ENCODE data around the gene TMEM232.

TMEM232 gene

DNA sequence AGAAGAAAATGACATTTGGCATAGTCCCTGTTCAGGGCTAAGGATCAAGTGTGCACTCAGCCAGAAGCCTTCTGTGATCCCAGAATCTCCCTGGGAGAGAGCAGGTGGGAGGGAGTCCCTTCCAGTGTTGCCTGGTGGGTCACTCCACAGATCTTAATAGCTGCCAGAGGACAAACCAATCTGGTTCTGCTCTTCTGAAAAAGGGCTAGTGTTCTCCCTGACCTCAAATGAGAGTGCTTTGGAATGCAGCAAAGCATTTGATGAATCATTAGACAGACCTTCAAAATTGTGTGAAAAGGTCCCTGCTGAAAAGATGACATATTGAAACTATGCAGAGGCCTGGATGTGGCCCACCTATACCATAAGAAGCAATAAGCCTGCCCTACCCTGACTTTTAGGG lies 339.7 kb downstream of the TMEM232 start:
- Histone ChIP-seq H3K27me3 (ENCODE audit: insufficient read depth, low read length) (no peaks in the 10 kb centered on the region), H3K27ac (ENCODE audit: low read depth, low read length, poor library complexity, severe bottlenecking) (no peak overlapping the region), H3K79me2 (ENCODE audit: insufficient read depth, low read length) (no peaks in the 10 kb centered on the region), H3K9me2 (ENCODE audit: low read depth, low read length) (no peaks in the 10 kb centered on the region), H3K36me3 (ENCODE audit: insufficient read depth, low read length) (no peaks in the 10 kb centered on the region; the same call in 1 of the 2 replicates), H3K9me3 (ENCODE audit: low read length) (no peaks in the 10 kb centered on the region), H3F3A (ENCODE audit: insufficient read depth, low read length) (no peaks in the 10 kb centered on the region), H2AFZ (ENCODE audit: low read length) (no peak overlapping the region), H3K9ac (ENCODE audit: low read length) (no peak overlapping the region), H3K4me1 (ENCODE audit: insufficient read depth, low read length, severe bottlenecking) (no peaks in the 10 kb centered on the region), H4K20me1 (ENCODE audit: insufficient read depth, low read length) (no peaks in the 10 kb centered on the region), H3K4me3 (ENCODE audit: low read depth, low read length, poor library complexity, severe bottlenecking) (no peak overlapping the region), H3K4me2 (ENCODE audit: low read length) (no peak overlapping the region)
- TF ChIP-seq EZH2 (IDR thresholded peaks at IDR 0.05; ENCODE audit: borderline replicate concordance, low read length), result no peak
- TF ChIP-seq, protein P1, sequence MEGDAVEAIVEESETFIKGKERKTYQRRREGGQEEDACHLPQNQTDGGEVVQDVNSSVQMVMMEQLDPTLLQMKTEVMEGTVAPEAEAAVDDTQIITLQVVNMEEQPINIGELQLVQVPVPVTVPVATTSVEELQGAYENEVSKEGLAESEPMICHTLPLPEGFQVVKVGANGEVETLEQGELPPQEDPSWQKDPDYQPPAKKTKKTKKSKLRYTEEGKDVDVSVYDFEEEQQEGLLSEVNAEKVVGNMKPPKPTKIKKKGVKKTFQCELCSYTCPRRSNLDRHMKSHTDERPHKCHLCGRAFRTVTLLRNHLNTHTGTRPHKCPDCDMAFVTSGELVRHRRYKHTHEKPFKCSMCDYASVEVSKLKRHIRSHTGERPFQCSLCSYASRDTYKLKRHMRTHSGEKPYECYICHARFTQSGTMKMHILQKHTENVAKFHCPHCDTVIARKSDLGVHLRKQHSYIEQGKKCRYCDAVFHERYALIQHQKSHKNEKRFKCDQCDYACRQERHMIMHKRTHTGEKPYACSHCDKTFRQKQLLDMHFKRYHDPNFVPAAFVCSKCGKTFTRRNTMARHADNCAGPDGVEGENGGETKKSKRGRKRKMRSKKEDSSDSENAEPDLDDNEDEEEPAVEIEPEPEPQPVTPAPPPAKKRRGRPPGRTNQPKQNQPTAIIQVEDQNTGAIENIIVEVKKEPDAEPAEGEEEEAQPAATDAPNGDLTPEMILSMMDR (IDR thresholded peaks at IDR 0.05; ENCODE audit: low read length), result no peak

DNA sequence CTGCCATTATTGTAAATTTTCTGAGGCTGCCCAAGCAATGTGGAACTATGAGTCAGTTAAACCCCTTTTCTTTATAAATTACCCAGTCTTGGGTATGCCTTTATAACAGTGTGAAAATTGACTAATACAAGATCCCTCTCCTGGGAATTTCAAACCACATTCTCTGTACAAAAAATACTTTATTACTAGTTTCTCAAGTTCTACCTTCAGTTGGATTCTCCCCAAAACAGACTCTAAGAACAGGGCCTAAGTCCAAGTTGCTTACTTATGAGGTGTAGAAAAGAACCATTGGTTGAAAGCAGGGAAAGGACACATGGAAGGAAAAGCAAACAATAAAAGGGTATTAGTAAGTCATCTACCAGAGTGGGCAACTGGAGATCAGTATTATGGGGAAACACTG lies 343.2 kb downstream of the TMEM232 start:
- Histone ChIP-seq H3K9me2 (ENCODE audit: low read depth, low read length) (no peaks in the 10 kb centered on the region), H3K4me3 (ENCODE audit: low read depth, low read length, poor library complexity, severe bottlenecking) (no peak overlapping the region), H3F3A (ENCODE audit: insufficient read depth, low read length) (no peaks in the 10 kb centered on the region; the same call in 1 of the 2 replicates), H2AFZ (ENCODE audit: low read length) (no peak overlapping the region), H3K4me1 (ENCODE audit: insufficient read depth, low read length, severe bottlenecking) (no peaks in the 10 kb centered on the region), H4K20me1 (ENCODE audit: insufficient read depth, low read length) (no peaks in the 10 kb centered on the region), H3K27me3 (ENCODE audit: insufficient read depth, low read length) (no peaks in the 10 kb centered on the region), H3K36me3 (ENCODE audit: insufficient read depth, low read length) (no peaks in the 10 kb centered on the region), H3K9me3 (ENCODE audit: low read length) (no peaks in the 10 kb centered on the region), H3K79me2 (ENCODE audit: insufficient read depth, low read length) (no peaks in the 10 kb centered on the region), H3K27ac (ENCODE audit: low read depth, low read length, poor library complexity, severe bottlenecking) (no peak overlapping the region), H3K4me2 (ENCODE audit: low read length) (no peak overlapping the region), H3K9ac (ENCODE audit: low read length) (no peak overlapping the region)
- TF ChIP-seq EZH2 (IDR thresholded peaks at IDR 0.05; ENCODE audit: borderline replicate concordance, low read length), result no peak
- TF ChIP-seq, protein P1 (IDR thresholded peaks at IDR 0.05; ENCODE audit: low read length), result no peak

DNA sequence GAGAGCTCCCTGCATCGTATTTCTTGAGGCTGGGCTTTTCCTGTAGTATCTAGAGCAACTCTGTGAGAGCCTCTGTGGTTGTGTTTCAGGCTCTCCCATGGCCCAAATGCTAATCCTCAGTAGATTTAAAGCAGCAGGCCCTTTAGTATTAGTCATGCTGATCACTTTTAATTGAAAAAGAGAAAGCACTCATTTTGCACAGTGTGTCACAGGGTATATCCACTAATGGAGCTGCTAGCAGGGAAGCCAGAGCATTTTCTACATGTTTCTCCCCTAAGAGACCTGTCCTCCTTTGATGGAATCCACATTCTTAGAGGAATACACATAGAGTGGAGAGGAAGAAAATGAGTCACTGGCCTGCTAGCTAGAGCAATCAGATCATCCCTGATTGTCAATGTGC lies 348.5 kb downstream of the TMEM232 start:
- H3K4me1 ChIP-seq (ENCODE audit: insufficient read depth, low read length, severe bottlenecking), result peaks cover 4% of the 10 kb centered on the region
- H3F3A ChIP-seq (ENCODE audit: insufficient read depth, low read length), result no peaks in the 10 kb centered on the region; the same call in 1 of the 2 replicates
- no peak overlapping the region for H3K4me2 ChIP-seq (ENCODE audit: low read length)
- no peaks in the 10 kb centered on the region for H3K36me3 ChIP-seq (ENCODE audit: insufficient read depth, low read length)
- no peaks in the 10 kb centered on the region for H4K20me1 ChIP-seq (ENCODE audit: insufficient read depth, low read length)
- no peak overlapping the region for H3K4me3 ChIP-seq (ENCODE audit: low read depth, low read length, poor library complexity, severe bottlenecking)
- H2AFZ ChIP-seq (ENCODE audit: low read length), result no peak overlapping the region
- H3K79me2 ChIP-seq (ENCODE audit: insufficient read depth, low read length), result no peaks in the 10 kb centered on the region
- H3K27me3 ChIP-seq (ENCODE audit: insufficient read depth, low read length), result no peaks in the 10 kb centered on the region
- no peak overlapping the region for H3K27ac ChIP-seq (ENCODE audit: low read depth, low read length, poor library complexity, severe bottlenecking)
- TF ChIP-seq, protein P1 (IDR thresholded peaks at IDR 0.05; ENCODE audit: low read length), result no peak
- no peak for TF ChIP-seq EZH2 (IDR thresholded peaks at IDR 0.05; ENCODE audit: borderline replicate concordance, low read length)
- H3K9ac ChIP-seq (ENCODE audit: low read length), result no peak overlapping the region
- no peaks in the 10 kb centered on the region for H3K9me3 ChIP-seq (ENCODE audit: low read length)
- H3K9me2 ChIP-seq (ENCODE audit: low read depth, low read length), result no peaks in the 10 kb centered on the region

All from OCI-LY1 (cell line).